Activated T-cell treated with anti-CD3 and anti-CD28 coated beads, Interleukin-2, amount 50 U/mL, for 24 hours (primary cell): ENCODE data around the gene BTBD19.
"Not testable (repeated sequence)": the region's sequence is repeated elsewhere in the genome, so short reads cannot be mapped to it uniquely, and the experiment has no call there.

ENCODE experiments used
- DNase-seq: peaks from one replicate; pipeline ENCODE4 v3.0.0-alpha.2; 2020
- H3K27ac Mint-ChIP-seq: 2 replicates; pipeline ENCODE4 v1.8.0; 2020; ENCODE audit warnings: mild to moderate bottlenecking, mixed read lengths
- H3K27me3 Mint-ChIP-seq: 2 replicates; pipeline ENCODE4 v1.8.0; 2020; ENCODE audit warnings: mixed read lengths
- H3K36me3 Mint-ChIP-seq: 2 replicates; pipeline ENCODE4 v1.8.0; 2020; ENCODE audit warnings: low read depth, mixed read lengths
- H3K4me1 Mint-ChIP-seq: 2 replicates; pipeline ENCODE4 v1.8.0; 2020; ENCODE audit warnings: low read depth, mixed read lengths
- H3K4me3 Mint-ChIP-seq: 2 replicates; pipeline ENCODE4 v1.8.0; 2020; ENCODE audit warnings: mild to moderate bottlenecking, moderate library complexity, mixed read lengths
- H3K9me3 Mint-ChIP-seq: 2 replicates; pipeline ENCODE4 v1.8.0; 2020; ENCODE audit warnings: mixed read lengths

Gene BTBD19

GRCh38 chr1:44784094-44785028 is 24.0 kb upstream of the BTBD19 start:
- H3K4me3 Mint-ChIP-seq = peak overlapping the region; percentile 63
- peaks cover 39% of the 10 kb centered on the region for H3K36me3 Mint-ChIP-seq
- no peaks in the 10 kb centered on the region for H3K27me3 Mint-ChIP-seq
- H3K9me3 Mint-ChIP-seq = no peaks in the 10 kb centered on the region
- peak overlapping the region; percentile 90 for H3K27ac Mint-ChIP-seq
- peak; percentile 65 for DNase-seq
- peaks cover 44% of the 10 kb centered on the region for H3K4me1 Mint-ChIP-seq

GRCh38 chr1:44785029-44785380 is 23.3 kb upstream of the BTBD19 start:
- Mint-ChIP-seq H3K4me3 (peak overlapping the region; percentile 63), H3K27me3 (no peaks in the 10 kb centered on the region), H3K36me3 (peaks cover 32% of the 10 kb centered on the region), H3K27ac (peak overlapping the region; percentile 90), H3K4me1 (peaks cover 44% of the 10 kb centered on the region), H3K9me3 (no peaks in the 10 kb centered on the region)
- no peak for DNase-seq

GRCh38 chr1:44785501-44786137 is 22.7 kb upstream of the BTBD19 start:
- H3K4me3 Mint-ChIP-seq = peak overlapping the region; percentile 72
- peak overlapping the region; percentile 90 for H3K27ac Mint-ChIP-seq
- H3K36me3 Mint-ChIP-seq = peaks cover 26% of the 10 kb centered on the region
- H3K27me3 Mint-ChIP-seq = no peaks in the 10 kb centered on the region
- peaks cover 40% of the 10 kb centered on the region for H3K4me1 Mint-ChIP-seq
- H3K9me3 Mint-ChIP-seq = no peaks in the 10 kb centered on the region
- no peak for DNase-seq

- Mint-ChIP-seq H3K27ac (peak overlapping the region; percentile 90), H3K36me3 (peaks cover 19% of the 10 kb centered on the region), H3K4me3 (peak overlapping the region; percentile 72), H3K27me3 (no peaks in the 10 kb centered on the region), H3K9me3 (no peaks in the 10 kb centered on the region), H3K4me1 (peaks cover 38% of the 10 kb centered on the region)
- DNase-seq = peak; percentile 90
These were observed 22.0 kb upstream of the BTBD19 start for GRCh38 chr1:44786138-44786840.

GRCh38 chr1:44786841-44787426 is 21.4 kb upstream of the BTBD19 start:
- no peak for DNase-seq
- peaks cover 35% of the 10 kb centered on the region for H3K4me1 Mint-ChIP-seq
- H3K36me3 Mint-ChIP-seq = peaks cover 13% of the 10 kb centered on the region
- peak overlapping the region; percentile 90 for H3K27ac Mint-ChIP-seq
- H3K9me3 Mint-ChIP-seq = no peaks in the 10 kb centered on the region
- no peaks in the 10 kb centered on the region for H3K27me3 Mint-ChIP-seq
- H3K4me3 Mint-ChIP-seq = peak overlapping the region; percentile 72

- no peak for DNase-seq
- H3K27ac Mint-ChIP-seq = no peak overlapping the region
- H3K4me3 Mint-ChIP-seq = no peak overlapping the region
- H3K4me1 Mint-ChIP-seq = peaks cover 34% of the 10 kb centered on the region
- H3K9me3 Mint-ChIP-seq = no peaks in the 10 kb centered on the region
- no peaks in the 10 kb centered on the region for H3K27me3 Mint-ChIP-seq
- peaks cover 9% of the 10 kb centered on the region for H3K36me3 Mint-ChIP-seq
These were observed 20.8 kb upstream of the BTBD19 start for GRCh38 chr1:44787506-44787905.

- peaks cover 29% of the 10 kb centered on the region for H3K4me1 Mint-ChIP-seq
- H3K36me3 Mint-ChIP-seq = peaks cover 3% of the 10 kb centered on the region
- no peak within 1 kb of the TSS for H3K27ac Mint-ChIP-seq
- DNase-seq = no peak
- H3K4me3 Mint-ChIP-seq = no peak within 1 kb of the TSS
- no peaks in the 10 kb centered on the region for H3K27me3 Mint-ChIP-seq
- no peaks in the 10 kb centered on the region for H3K9me3 Mint-ChIP-seq
These were observed 20.0 kb upstream of the BTBD19 start, which contains the start of gene BEST4 for GRCh38 chr1:44788120-44788860. TSS of gene BEST4 (minus strand) at chr1:44788170. CDS start at chr1:44787705, 465 bp downstream.

- H3K36me3 Mint-ChIP-seq = no peaks in the 10 kb centered on the region
- no peak overlapping the region for H3K4me3 Mint-ChIP-seq
- H3K27ac Mint-ChIP-seq = no peak overlapping the region
- no peaks in the 10 kb centered on the region for H3K9me3 Mint-ChIP-seq
- H3K27me3 Mint-ChIP-seq = no peaks in the 10 kb centered on the region
- H3K4me1 Mint-ChIP-seq = peaks cover 5% of the 10 kb centered on the region
- DNase-seq = no peak
These were observed 17.1 kb upstream of the BTBD19 start for GRCh38 chr1:44790968-44791801.

- H3K9me3 Mint-ChIP-seq = no peaks in the 10 kb centered on the region
- no peaks in the 10 kb centered on the region for H3K4me1 Mint-ChIP-seq
- no peak overlapping the region for H3K27ac Mint-ChIP-seq
- no peaks in the 10 kb centered on the region for H3K27me3 Mint-ChIP-seq
- no peaks in the 10 kb centered on the region for H3K36me3 Mint-ChIP-seq
- no peak overlapping the region for H3K4me3 Mint-ChIP-seq
- no peak for DNase-seq
These were observed 15.4 kb upstream of the BTBD19 start for GRCh38 chr1:44792736-44793502.

- H3K4me1 Mint-ChIP-seq = peaks cover 25% of the 10 kb centered on the region
- not testable (repeated sequence) for H3K27me3 Mint-ChIP-seq, H3K9me3 Mint-ChIP-seq, H3K27ac Mint-ChIP-seq, H3K4me3 Mint-ChIP-seq
- H3K36me3 Mint-ChIP-seq = peaks cover 25% of the 10 kb centered on the region
- DNase-seq = peak; percentile 14
These were observed 10.4 kb upstream of the BTBD19 start for GRCh38 chr1:44797886-44798285.

GRCh38 chr1:44798481-44799365 is 9.6 kb upstream of the BTBD19 start:
- peak overlapping the region; percentile 99 for H3K27ac Mint-ChIP-seq
- H3K27me3 Mint-ChIP-seq = no peaks in the 10 kb centered on the region
- peak; percentile 27 for DNase-seq
- peaks cover 33% of the 10 kb centered on the region for H3K36me3 Mint-ChIP-seq
- no peaks in the 10 kb centered on the region for H3K9me3 Mint-ChIP-seq
- peaks cover 33% of the 10 kb centered on the region for H3K4me1 Mint-ChIP-seq
- no peak overlapping the region for H3K4me3 Mint-ChIP-seq
